Loucy (cell line): ENCODE measurements around the gene LUC7L.
A peak's percentile ranks its signal among the peaks of the same experiment; 100 is the strongest.

Experiments
- H2AFZ ChIP-seq: fragments of 200-600 bp; sonication (generic); 2 replicates; pipeline ENCODE4 v1.6.0; 2016; ENCODE audit warnings: antibody characterized with exemption, mild to moderate bottlenecking, low read length, moderate library complexity
- H3F3A ChIP-seq: fragments of 200-600 bp; 2 replicates; pipeline ENCODE4 v1.6.0; 2016; ENCODE audit warnings: antibody characterized with exemption, low read depth, mild to moderate bottlenecking
- H3K27me3 ChIP-seq: fragments of 200-600 bp; sonication (generic); 2 replicates; pipeline ENCODE4 v1.6.1; 2014; ENCODE audit warnings: low read length, mild to moderate bottlenecking; ENCODE audit not compliant: insufficient read depth, poor library complexity, severe bottlenecking
- H3K36me3 ChIP-seq: fragments of 200-600 bp; sonication (generic); 2 replicates; pipeline ENCODE4 v1.6.1; 2016; ENCODE audit warnings: low read length; ENCODE audit not compliant: insufficient read depth
- H3K4me1 ChIP-seq: fragments of 200-600 bp; sonication (generic); 2 replicates; pipeline ENCODE4 v1.5.1; 2014; ENCODE audit warnings: low read length, mild to moderate bottlenecking; ENCODE audit not compliant: insufficient read depth, poor library complexity, severe bottlenecking
- H3K4me2 ChIP-seq: fragments of 200-600 bp; sonication (generic); 2 replicates; pipeline ENCODE4 v1.6.0; 2014; ENCODE audit warnings: antibody characterized with exemption, low read length, low read depth, mild to moderate bottlenecking; ENCODE audit not compliant: poor library complexity, severe bottlenecking
- H3K4me3 ChIP-seq: fragments of 200-600 bp; sonication (generic); 2 replicates; pipeline ENCODE4 v1.5.1; 2014; ENCODE audit warnings: low read length, mild to moderate bottlenecking, mixed read lengths; ENCODE audit not compliant: poor library complexity, severe bottlenecking
- H3K79me2 ChIP-seq: fragments of 200-600 bp; sonication (generic); 2 replicates; pipeline ENCODE4 v1.6.1; 2014; ENCODE audit warnings: low read length; ENCODE audit not compliant: insufficient read depth
- H3K9ac ChIP-seq: fragments of 200-600 bp; sonication (generic); 2 replicates; pipeline ENCODE4 v1.6.0; 2014; ENCODE audit warnings: mild to moderate bottlenecking, low read depth, low read length, moderate library complexity; ENCODE audit not compliant: poor library complexity, severe bottlenecking
- H3K9me2 ChIP-seq: fragments of 200-600 bp; sonication (generic); replicated peaks from 2 replicates; pipeline ENCODE4 v1.6.1; 2016; ENCODE audit warnings: low read depth, low read length, mixed read lengths
- H3K9me3 ChIP-seq: fragments of 200-600 bp; sonication (generic); 2 replicates; pipeline ENCODE4 v1.6.1; 2014; ENCODE audit warnings: mild to moderate bottlenecking, antibody characterized with exemption, low read length, low read depth; ENCODE audit not compliant: insufficient read depth
- H4K20me1 ChIP-seq: fragments of 200-600 bp; sonication (generic); 2 replicates; pipeline ENCODE4 v1.6.0; 2014; ENCODE audit warnings: antibody characterized with exemption, low read length, mild to moderate bottlenecking; ENCODE audit not compliant: insufficient read depth, poor library complexity, severe bottlenecking
- CTCF ChIP-seq: fragments of 200-600 bp; sonication (generic); conservative IDR thresholded peaks from 2 replicates; pipeline ENCODE4 v1.5.1; 2014; ENCODE audit warnings: mild to moderate bottlenecking, antibody characterized with exemption, low read length
- EZH2phosphoT487 ChIP-seq: fragments of 200-600 bp; IDR thresholded peaks from 2 replicates; pipeline ENCODE4 v1.6.1; 2018; ENCODE audit warnings: antibody characterized with exemption, mild to moderate bottlenecking, moderate library complexity, borderline replicate concordance

The LUC7L gene

GRCh38 chr16:189604-190186 lies 39.6 kb downstream of the LUC7L start:
- Histone ChIP-seq H2AFZ (no peak overlapping the region), H3K9ac (no peak overlapping the region), H3K4me1 (no peaks in the 10 kb centered on the region), H3K36me3 (peaks cover 34% of the 10 kb centered on the region; the same call in 1 of the 2 replicates), H3K9me2 (no peaks in the 10 kb centered on the region), H3K27me3 (no peaks in the 10 kb centered on the region), H3K4me3 (no peak overlapping the region), H3K4me2 (no peak overlapping the region), H4K20me1 (no peaks in the 10 kb centered on the region), H3K79me2 (no peaks in the 10 kb centered on the region), H3F3A (no peaks in the 10 kb centered on the region), H3K9me3 (no peaks in the 10 kb centered on the region)
- TF ChIP-seq CTCF (no peak), EZH2phosphoT487 (no peak)

GRCh38 chr16:188674-189073 lies 40.6 kb downstream of the LUC7L start:
- no peak overlapping the region for H3K4me2 ChIP-seq
- H4K20me1 ChIP-seq, result no peaks in the 10 kb centered on the region
- peaks cover 27% of the 10 kb centered on the region; the same call in 1 of the 2 replicates for H3K36me3 ChIP-seq
- H3K79me2 ChIP-seq, result no peaks in the 10 kb centered on the region
- H3K4me1 ChIP-seq, result no peaks in the 10 kb centered on the region
- H2AFZ ChIP-seq, result no peak overlapping the region
- H3K9ac ChIP-seq, result no peak overlapping the region
- TF ChIP-seq CTCF (peak; percentile 51), EZH2phosphoT487 (no peak)
- no peaks in the 10 kb centered on the region for H3K9me3 ChIP-seq
- no peak overlapping the region for H3K4me3 ChIP-seq
- H3F3A ChIP-seq, result no peaks in the 10 kb centered on the region
- H3K9me2 ChIP-seq, result no peaks in the 10 kb centered on the region
- H3K27me3 ChIP-seq, result no peaks in the 10 kb centered on the region

- no peaks in the 10 kb centered on the region for H3K9me2 ChIP-seq
- H3K9me3 ChIP-seq, result no peaks in the 10 kb centered on the region
- no peaks in the 10 kb centered on the region for H3K4me1 ChIP-seq
- H3K4me3 ChIP-seq, result no peak overlapping the region
- no peaks in the 10 kb centered on the region for H4K20me1 ChIP-seq
- no peaks in the 10 kb centered on the region for H3K27me3 ChIP-seq
- no peak for TF ChIP-seq EZH2phosphoT487
- TF ChIP-seq CTCF, result no peak
- H3F3A ChIP-seq, result no peaks in the 10 kb centered on the region
- H3K9ac ChIP-seq, result no peak overlapping the region
- no peak overlapping the region for H2AFZ ChIP-seq
- H3K4me2 ChIP-seq, result no peak overlapping the region
- no peaks in the 10 kb centered on the region for H3K79me2 ChIP-seq
- H3K36me3 ChIP-seq, result peaks cover 27% of the 10 kb centered on the region; the same call in 1 of the 2 replicates
Measured at GRCh38 chr16:187330-187729, 41.9 kb downstream of the LUC7L start.
